GM12878 (cell line): ENCODE data around the gene PPP1R2.

ENCODE experiments used
- CBFB ChIP-seq: IDR thresholded peaks from 2 replicates; pipeline ENCODE4 v1.6.1; 2016; ENCODE audit warnings: antibody characterized with exemption, low read depth
- EGR1 ChIP-seq, 2 experiments: IDR thresholded peaks; 1 replicate in 1 of 2; 2 replicates in 1 of 2; pipeline ENCODE4 v1.6.1; 2011 to 2012; ENCODE audit warnings: low read depth in 2 of 2, low read length in 2 of 2, borderline replicate concordance in 1 of 2, mild to moderate bottlenecking in 1 of 2, moderate library complexity in 1 of 2
- EP300 ChIP-seq, 2 experiments: fragments of 150-350 bp in 1 of 2; IDR thresholded peaks; 2 replicates each; pipeline ENCODE4 v1.6.1; 2011 to 2012; ENCODE audit warnings: low read depth in 2 of 2, low read length in 2 of 2, borderline replicate concordance in 1 of 2, improper control_type of control experiment in 1 of 2, inconsistent platforms in 1 of 2; ENCODE audit not compliant: control insufficient read depth in 1 of 2
- PBX3 ChIP-seq: IDR thresholded peaks from 2 replicates; pipeline ENCODE4 v1.6.1; 2011; ENCODE audit warnings: mild to moderate bottlenecking, low read depth, low read length, moderate library complexity; ENCODE audit not compliant: insufficient replicate concordance
- POLR2A ChIP-seq: IDR thresholded peaks from 2 replicates; pipeline ENCODE4 v1.6.1; 2011; ENCODE audit warnings: low read depth, mild to moderate bottlenecking, low read length
- POLR2AphosphoS2 ChIP-seq: IDR thresholded peaks from 2 replicates; pipeline ENCODE4 v1.6.1; 2011; ENCODE audit warnings: low read depth, mild to moderate bottlenecking, low read length, improper control_type of control experiment, moderate library complexity
- POLR2AphosphoS5 ChIP-seq: IDR thresholded peaks from 2 replicates; pipeline ENCODE4 v1.6.1; 2011; ENCODE audit warnings: mild to moderate bottlenecking, low read length, inconsistent platforms
- SMARCA5 ChIP-seq: fragments of 450-650 bp; IDR thresholded peaks from 2 replicates; pipeline ENCODE4 v1.6.1; 2017; ENCODE audit warnings: mild to moderate bottlenecking
- SP1 ChIP-seq: IDR thresholded peaks from one replicate; pipeline ENCODE4 v1.6.1; 2011; ENCODE audit warnings: low read depth, low read length
- TCF7 ChIP-seq: IDR thresholded peaks from 2 replicates; pipeline ENCODE4 v1.6.1; 2014; ENCODE audit warnings: antibody characterized with exemption, borderline replicate concordance
- TF ChIP-seq, protein P1 (sequence below), 3 experiments: IDR thresholded peaks in 2 of 3; conservative IDR thresholded peaks in 1 of 3; 2 replicates each; pipeline ENCODE4 v1.5.1; 2011; ENCODE audit warnings: low read depth in 3 of 3, low read length in 3 of 3, mild to moderate bottlenecking in 3 of 3, control low read depth in 2 of 3, moderate library complexity in 2 of 3, inconsistent platforms in 1 of 3, mixed read lengths in 1 of 3; ENCODE audit not compliant: control insufficient read depth in 2 of 3, insufficient read depth in 1 of 3; ENCODE audit errors: extremely low read depth in 1 of 3

- TF ChIP-seq POLR2A (no peak), POLR2AphosphoS5 (no peak), PBX3 (no peak), CBFB (no peak), POLR2AphosphoS2 (no peak), TCF7 (no peak), SP1 (no peak), EP300 (IDR thresholded peaks at IDR 0.05; ENCODE audit: borderline replicate concordance in 1 of 2, control insufficient read depth in 1 of 2, low read depth in 2 of 2, low read length in 2 of 2) (no peak), EGR1 (IDR thresholded peaks at IDR 0.05; ENCODE audit: borderline replicate concordance in 1 of 2, low read depth in 2 of 2, low read length in 2 of 2) (no peak), SMARCA5 (no peak)
- TF ChIP-seq, protein P1, sequence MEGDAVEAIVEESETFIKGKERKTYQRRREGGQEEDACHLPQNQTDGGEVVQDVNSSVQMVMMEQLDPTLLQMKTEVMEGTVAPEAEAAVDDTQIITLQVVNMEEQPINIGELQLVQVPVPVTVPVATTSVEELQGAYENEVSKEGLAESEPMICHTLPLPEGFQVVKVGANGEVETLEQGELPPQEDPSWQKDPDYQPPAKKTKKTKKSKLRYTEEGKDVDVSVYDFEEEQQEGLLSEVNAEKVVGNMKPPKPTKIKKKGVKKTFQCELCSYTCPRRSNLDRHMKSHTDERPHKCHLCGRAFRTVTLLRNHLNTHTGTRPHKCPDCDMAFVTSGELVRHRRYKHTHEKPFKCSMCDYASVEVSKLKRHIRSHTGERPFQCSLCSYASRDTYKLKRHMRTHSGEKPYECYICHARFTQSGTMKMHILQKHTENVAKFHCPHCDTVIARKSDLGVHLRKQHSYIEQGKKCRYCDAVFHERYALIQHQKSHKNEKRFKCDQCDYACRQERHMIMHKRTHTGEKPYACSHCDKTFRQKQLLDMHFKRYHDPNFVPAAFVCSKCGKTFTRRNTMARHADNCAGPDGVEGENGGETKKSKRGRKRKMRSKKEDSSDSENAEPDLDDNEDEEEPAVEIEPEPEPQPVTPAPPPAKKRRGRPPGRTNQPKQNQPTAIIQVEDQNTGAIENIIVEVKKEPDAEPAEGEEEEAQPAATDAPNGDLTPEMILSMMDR (IDR thresholded peaks at IDR 0.05 in 2 of 3, conservative IDR thresholded peaks at IDR 0.05 in 1 of 3; ENCODE audit: control insufficient read depth in 2 of 3, extremely low read depth in 1 of 3, insufficient read depth in 1 of 3, low read depth in 3 of 3, low read length in 3 of 3), result no peak
Measured at GRCh38 chr3:195546130-195546560, 3.0 kb upstream of the PPP1R2 start.
